Stimulated activated naive CD4-positive, alpha-beta T cell (primary cell): ENCODE measurements around the gene KDM4D.
A peak's percentile ranks its signal among the peaks of the same experiment; 100 is the strongest.
"Not testable (repeated sequence)": the region's sequence is repeated elsewhere in the genome, so short reads cannot be mapped to it uniquely, and the experiment has no call there.

ENCODE experiments used
- DNase-seq, 6 experiments: peaks; one replicate each; lab custom pipeline; 2025; lab: John Stamatoyannopoulos, UW

The KDM4D gene

DNA sequence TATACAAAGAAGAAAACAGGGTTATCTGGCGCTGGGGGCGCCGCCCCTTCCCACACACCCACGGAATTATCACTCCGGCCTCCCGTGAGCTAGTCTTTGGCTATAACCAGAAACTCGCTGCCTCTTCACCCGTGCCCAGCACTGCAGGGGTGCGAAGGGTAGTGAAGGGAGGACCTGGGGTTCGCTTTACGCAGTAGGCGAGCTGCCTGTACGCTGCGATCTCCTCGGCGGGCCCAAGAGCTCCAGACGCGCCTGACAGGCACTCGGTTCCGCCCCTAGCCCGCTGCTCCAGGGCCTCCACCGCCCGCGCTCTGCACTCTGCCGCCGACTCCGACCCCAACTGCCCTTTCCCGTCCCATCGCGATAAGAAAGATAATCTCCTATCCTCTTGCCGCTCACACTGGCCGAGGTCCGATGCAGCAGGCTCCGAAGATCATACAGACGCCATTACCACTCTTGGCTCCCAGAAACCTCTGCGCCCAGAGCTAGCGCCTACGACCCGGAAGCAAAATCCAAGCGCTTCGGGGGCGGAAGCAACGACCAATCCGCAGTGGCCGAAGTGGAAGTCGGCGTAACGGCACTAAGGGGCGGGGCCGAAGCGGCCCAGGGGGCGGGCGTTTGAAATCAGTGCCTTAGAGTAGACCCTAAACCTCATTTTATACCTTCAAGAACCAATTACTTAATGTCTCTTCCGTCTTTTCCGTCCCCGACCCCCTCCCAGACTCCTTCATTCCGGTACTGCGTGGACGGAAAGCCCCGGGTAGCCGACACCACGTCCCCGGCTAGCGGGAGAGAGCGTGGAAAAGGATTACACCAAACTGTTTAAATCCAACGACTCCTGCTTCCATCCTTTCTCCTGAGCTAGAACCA lies at the start of gene KDM4D, which contains the start of gene CWC15:
Gene KDM4D (plus strand): TSS at position 611 of the 870 bp plus-strand sequence. CDS start 23,664 bp downstream, outside the sequence.
Gene CWC15 (minus strand): TSS at position 458 of the 870 bp plus-strand sequence. CDS start 1,371 bp downstream, outside the sequence.
- peak; percentile 87 to 94 (median 90) for DNase-seq

DNA sequence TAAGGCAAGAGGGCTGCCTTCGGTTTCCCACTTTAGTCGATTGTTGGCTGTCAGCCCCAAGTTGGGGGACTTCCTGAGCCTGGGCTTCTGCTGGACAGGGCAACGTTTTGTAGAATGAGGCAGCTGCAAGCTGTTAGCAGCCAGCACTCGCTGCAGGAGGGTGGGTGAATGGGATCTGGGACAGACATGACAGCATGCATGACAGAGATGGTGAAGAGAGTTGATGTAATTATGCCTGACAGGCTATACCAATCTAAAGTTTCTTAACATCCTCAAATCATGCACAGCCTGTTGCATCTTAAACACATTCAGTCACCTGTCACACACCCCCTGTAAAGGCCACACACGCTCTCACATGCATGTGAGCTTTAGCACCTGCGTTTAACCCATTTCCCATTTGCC lies 49.3 kb upstream of the KDM4D start:
- DNase-seq = no peak

DNA sequence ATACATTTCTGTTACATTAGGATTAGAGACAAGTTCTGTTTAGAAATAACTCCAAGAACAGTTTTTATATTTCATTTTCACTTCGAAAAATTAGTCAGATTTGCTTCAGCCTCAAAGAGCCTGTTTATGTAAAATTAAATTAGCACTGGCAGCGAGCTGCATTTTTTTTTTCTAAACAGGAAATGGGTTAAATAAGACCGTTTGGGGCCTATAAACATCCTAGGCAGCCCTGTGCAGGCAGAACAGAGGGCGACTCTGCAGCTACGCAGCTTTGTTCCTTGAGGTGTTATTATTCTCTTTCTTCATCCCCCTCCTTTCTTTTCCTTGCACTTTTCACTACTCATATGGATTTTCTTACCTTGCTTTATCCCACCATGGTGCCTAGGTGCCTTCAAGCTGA lies 48.9 kb upstream of the KDM4D start:
- DNase-seq = peak in 3 of 6 experiments; percentile 29 to 69 (median 49)

DNA sequence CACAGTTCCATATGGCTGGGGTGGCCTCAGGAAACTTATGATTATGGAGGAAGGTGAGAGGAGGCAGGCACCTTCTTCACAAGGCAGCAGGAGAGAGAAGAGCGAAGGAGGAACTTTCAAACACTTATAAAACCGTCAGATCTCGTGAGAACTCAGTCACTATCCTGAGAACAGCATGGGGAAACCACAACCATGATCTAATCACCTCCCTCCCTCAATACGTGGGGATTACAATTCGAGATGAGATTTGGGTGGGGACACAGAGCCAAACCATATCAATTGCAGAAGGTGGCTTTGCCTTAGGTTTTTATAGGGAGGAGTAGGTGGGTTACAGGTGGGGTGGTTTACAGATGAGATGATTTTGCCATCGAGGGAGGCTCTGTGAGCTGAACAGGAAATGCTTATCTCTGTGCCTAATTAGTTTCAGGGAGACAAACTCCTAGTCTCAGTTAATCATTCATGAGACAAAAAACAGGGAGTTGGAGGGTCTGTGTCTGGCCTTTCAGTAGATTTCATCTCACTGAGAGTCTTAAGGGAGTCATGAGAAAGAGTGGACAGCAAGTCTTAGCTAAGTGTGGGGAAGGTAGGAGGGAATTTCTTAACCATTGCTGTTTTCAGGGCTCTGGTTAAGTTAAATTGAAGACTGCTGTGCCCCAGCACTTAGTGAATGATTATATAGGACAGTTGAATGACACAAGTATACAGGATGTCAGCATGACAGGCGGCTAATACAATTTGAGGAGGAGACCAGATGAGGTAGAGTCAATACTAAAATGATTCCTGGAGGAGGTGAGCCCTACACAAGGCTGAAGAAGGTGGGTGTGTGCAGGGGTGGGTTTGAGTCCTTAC lies 47.9 kb upstream of the KDM4D start:
- peak in 2 of 6 experiments; percentile 10 to 29 for DNase-seq

DNA sequence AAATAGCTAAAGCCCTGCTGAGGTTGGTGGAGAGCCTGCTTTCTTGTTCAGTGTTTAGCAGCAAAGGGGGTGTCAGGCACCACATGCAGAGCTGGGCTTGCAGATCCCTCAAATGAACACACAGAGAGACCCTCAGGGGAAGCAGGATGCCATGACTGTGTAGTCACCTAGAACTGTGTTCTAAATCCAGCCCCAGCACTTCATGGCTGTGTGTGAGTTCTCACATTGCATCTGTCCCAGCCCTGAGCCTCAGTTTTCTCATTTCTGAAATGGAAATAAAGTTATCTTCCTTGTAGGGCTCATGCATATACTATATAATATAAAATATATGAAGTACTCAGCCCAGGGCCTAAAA lies 47.3 kb upstream of the KDM4D start:
- DNase-seq = no peak

DNA sequence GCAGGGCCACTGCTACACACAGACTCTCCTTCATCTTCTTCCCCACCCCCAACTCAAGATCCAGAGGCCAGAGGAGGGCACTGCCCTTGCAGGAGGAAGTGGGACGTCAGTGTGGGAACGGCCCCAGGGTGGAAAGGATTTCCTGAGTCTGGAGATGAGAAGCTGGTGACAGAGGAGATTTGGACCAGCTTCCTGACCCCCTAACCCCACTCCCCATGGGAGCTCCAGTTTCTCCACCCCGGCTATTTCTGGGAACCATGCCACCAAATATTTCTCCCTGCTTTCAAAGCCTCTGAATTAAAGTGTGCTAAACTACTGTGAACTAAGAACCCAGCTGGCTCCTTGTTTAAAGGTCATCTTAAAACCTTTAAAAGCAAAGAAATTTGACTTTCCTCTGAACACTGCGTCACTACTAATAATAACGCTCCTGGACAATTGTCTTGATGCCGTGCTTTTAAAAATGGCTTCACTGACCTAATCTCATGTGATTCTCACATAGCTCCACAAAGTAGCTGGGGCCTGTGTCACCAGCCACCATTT lies 46.7 kb upstream of the KDM4D start:
- DNase-seq = no peak

DNA sequence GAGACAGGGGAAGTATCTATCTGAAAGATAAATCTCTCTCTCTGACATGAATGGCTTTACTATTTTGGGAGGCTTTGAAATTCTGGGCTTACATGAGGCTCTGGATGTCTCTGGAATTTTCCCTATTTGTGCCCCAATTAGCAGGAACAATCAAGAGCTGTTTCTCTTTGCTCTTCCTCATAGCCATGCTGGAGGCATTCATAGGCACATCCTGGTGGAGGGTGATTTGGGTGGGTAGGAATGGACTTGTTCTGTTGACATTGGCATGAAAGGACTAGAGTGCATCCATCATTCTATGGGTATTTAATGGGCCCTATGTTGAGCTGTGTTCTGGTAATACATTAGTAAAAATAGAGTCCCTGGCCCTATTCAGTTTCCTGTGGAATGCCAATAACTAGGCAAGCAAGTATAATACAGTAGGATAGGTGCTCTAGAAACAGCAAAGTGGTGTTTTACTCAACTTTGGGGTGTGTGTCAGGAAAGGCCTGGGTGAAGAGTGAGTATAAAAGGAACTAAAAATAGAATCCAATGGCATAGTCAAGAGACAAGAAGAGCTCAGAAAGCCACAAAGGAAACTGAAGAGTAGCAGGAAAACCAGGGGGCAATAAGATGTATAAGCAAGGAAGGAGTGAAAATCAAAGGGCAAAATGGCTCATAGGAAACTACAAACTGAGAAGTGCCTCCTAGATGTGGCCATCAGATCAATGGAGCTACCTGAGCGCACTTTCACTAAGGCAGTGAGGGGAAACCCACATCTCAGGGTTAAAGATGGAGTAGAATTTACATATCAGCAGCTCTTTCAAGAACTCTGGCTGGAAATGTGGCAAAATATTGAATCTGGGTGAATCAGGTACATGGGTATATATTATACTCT lies 45.2 kb upstream of the KDM4D start:
- DNase-seq = peak in 1 of 6 experiments; percentile 11

DNA sequence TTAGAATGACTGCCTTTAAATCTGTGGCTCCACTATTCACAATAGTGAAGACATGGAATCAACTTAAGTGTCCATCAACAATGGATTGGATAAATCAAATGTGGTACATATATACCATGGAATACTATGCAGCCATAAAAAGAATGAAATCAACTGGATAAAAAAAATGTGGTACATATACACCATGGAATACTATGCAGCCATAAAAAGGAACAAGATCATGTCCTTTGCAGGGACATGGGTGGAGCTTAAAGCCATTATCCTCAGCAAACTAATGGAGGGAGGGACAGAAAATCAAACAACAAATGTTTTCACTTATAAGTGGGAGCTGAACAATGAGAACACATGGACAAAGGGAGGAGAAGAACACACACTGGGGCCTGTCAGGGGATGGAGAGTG lies 41.4 kb upstream of the KDM4D start:
- not testable (repeated sequence) for DNase-seq

DNA sequence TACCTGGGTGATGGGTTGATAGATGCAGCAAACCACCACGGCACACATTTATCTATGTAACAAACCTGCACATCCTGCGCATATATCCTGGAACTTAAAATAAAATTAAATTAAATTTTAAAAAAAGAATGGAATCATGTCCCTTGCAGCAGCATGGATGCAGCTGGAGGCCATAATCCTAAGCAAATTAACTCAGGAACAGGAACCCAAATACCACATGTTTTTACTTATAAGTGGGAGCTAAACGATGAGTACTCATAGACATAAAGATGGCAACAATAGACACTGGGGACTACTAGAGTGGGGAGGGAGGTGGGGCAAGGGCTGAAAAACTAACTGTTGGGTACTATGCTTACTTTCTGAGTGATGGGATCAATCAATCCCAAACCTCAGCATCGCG lies 41.0 kb upstream of the KDM4D start:
- no peak for DNase-seq

DNA sequence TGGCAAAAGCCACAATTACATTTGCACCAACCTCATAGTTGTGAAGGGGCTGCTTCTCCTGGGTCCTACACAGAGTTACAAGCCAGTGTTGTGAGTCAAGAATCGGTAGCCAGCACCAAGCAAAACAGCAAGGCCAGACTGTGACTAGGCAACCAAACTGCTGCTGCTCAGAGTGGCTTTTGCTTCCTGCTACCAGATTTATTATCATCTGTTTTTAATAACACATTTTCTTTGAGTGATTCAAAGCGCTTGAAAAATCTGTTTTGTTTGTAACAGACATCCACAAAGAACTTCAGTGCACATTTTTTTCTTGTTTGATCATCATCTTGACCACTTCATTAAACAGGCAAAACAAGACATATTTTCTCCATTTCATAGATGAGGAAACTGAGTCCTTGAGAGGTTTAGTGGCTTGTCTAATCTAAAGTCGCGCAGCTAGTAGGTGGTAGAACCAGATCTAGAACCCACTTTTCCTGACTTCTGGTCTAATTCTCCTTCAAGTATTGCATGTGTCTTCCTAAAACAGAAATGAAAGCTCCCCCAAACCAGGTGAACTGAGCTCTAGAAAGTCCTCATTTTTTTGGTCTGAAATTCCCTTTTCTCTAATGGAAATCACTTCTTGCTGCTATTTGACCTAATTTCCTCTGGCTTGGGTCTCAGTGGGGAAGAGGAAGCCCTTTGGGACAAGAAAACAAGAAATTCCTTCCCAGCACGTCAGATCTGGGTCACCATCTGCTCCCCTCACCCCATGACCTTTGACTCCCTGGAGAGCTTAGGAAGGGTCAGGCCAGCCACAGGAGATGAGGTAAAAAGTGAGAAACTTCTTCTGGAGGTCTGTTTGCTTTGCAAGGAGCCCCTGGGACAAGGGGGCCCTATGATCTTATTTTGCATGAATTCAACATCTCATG lies 40.0 kb upstream of the KDM4D start:
- no peak for DNase-seq

DNA sequence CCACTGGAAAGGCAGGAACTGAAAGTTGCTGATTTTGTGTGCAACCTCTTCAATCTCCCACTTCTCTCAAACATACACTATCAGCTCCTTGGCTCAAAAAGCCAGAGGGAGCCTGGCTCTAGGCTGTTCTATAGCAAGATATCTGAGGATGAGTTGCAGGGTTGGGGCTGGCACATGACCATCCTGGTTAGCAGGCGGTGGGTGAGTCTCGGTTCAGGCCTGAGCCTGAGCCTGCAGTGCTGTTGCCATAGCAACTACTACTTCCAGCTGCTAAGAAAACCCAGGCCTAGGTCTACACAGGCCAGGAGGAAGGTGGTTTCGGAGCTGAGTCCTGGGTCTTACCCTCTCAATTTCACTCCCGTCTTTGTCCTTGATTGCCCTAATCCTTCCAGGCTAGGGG lies 39.1 kb upstream of the KDM4D start:
- DNase-seq = no peak

DNA sequence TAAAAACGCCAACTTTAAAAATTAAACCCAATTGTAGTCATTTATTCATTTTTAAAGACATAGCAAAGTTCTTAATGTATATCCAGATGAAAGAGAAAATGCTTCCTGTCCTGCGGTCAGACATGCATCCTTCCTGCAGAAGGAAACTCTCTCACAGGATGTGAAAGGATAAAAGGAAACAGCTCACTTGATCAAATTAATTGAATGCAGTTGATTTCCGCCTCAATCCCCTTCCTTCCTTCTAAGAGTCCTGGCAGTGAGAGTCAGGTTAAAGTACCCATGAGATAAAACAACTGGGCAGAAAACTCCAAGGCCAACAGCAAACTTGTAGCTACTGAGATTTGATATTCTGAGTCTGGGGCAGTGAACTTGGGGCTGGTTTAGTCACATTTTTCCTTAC lies 38.7 kb upstream of the KDM4D start:
- DNase-seq = peak in 3 of 6 experiments; percentile 50 to 60 (median 60)

DNA sequence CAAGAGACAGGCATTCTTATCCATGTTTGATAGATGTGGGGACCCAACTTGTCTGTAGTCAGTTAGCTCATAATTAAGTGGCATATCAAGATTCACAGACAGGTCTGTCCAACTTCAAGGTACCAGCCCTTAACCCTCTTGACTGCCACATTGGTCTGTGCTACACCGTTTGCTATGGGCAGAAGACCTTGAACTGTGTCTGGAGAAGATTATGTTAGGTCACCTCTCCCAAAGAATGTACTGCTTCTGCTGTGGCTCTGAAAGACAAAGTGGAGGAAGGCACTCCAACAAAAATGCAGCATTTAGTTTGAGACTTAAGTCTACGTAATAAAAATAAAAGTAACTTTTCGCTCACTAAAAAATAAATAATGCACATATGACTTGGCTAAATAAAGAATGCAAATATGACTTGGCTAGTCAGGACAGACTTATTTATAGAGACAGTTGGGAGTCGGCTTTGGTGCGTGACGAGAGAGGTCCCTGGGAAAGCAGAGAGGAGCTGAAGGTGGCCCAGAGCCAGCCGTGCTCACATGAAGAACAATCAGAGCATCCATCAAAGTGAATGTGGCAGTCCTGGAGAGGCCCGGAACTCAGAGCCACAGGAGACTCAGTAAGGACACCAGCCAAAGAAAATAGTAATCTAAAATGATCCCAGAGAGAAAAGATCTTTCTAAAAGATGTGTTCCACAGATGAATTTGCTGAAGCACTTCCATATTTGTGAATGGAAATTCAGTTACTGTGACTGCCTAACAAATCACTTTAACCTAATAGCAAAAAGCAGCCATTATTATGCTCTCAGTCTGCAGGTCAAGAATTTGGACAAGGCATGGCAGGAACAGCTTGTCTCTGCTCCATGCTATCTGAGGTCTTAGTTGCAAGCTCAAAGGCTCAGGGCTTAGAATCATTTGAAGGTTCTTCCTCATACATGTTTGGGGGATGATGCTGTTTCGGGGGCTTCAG lies 35.1 kb upstream of the KDM4D start:
- DNase-seq = no peak

DNA sequence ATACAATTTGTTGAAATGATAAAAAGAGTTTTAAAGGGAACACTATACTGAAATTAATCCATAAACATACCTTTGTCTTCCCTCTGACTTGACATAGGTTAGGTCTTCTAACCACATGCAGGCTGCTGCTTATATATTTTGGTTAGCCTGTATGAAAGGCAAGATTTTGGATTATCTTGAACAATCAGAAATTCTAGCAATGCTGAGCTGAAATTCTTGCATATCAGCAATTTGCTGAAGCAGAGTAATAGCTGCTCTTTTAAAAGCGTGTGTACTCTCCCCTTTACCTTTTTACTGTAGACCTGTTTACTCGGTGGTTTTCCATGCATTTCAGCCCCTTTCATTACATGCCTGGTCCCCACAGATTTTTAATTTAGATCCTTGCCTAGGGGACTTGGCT lies 34.2 kb upstream of the KDM4D start:
- no peak for DNase-seq

DNA sequence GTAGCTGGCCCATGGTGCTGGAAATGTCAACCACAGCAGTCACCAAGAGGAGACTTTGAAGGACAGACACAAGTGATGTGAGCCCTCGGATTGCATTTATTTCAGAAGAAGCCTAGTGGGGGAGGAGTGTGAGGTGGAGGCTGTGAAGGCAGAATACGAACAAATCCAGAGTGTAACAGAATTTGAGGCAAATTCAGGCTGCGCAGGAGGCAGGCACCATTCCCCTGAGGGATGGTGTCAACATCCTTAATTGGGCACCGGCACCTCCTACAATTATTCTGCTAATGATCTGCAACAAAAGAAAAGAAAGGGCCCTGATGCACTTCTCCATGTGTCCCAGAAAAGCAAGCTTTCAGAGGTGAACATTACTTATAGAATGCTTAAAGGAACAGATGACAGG lies 32.4 kb upstream of the KDM4D start:
- DNase-seq = no peak

DNA sequence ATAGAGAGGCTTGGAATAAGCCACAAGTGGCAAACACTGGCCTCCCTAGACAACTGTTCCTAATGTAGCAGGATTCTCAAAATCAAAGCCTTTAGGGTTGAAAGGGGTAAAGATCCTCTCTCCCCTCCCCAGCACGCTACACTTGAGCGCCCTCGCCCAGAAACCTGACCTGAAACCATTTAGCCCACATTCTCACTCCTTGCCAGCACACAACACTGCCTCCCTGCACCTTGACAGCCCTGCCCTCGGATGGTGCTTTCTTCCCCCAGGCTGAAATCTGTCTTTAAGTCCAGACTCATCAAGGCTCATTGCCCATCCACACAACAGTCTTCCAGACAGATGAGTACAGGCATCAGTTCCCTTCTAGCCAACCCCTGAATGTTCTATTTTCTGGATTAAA lies 26.7 kb upstream of the KDM4D start:
- no peak for DNase-seq

DNA sequence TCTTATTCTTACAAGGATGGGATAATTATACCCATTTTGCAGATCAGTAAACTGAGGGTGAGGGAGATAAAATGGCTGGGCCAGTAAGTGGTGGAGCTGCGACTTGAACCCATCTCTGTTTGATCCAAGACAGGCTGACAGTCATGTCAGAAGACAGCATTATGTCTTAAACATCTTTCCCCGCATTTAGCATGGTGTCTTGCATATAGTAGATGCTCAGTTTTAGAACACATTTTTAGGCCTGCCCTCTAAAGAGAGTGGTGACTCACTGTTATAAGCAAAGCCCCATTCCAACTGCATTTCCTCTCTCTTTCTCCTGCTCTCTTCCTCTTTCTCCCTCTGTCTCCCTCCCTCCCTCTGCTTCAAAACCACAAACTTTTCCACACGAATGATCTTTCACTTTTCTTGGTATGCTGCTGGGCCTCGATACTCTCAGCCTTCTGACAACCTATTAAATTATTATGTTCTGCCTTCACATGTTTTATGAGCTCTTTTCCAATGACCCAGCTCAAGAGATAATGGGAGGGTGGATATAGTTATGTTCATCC lies 25.4 kb upstream of the KDM4D start:
- DNase-seq = no peak

DNA sequence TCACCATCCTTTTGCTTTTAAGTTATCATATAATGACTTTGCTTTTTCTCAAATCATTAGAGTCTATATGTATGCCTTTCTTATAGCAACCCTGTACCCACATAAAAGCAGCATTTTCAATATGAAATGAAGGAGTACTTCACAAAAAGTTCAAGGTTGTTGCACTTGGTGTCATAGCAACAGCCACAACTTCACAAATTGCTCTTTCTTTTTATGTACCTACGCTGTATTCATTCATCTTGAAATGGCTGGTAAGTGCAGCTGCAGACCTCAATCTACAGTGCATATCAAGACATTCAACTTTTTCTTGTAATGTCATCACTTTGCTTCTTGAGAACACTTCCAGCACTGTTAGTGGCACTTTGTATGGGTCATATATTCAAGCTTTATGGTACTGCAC lies 18.8 kb upstream of the KDM4D start:
- DNase-seq = peak in 3 of 6 experiments; percentile 3 to 31 (median 15)

DNA sequence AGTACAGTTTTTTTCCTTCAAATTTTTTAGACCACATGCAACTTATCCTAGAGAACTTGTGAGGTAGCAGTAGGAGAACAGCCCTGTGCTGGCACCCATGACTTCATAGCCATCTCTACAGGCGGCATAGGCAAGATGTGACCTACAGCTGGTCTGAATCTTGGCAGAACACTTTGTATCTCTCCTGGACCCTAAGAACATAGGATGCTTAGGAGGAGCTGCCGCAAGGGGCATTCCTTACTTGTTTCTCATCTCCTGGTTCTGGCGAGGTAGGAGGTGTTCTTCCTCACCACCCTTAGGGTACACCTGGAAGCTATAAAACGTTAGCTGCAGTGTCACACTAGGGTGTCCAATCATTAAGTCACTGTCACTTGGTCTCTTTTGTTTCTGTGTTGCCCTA lies 16.5 kb upstream of the KDM4D start:
- DNase-seq = no peak
